ENCODE measurements around the gene DIAPH2.
A peak's percentile ranks its signal among the peaks of the same experiment; 100 is the strongest.

The DIAPH2 gene

DNA sequence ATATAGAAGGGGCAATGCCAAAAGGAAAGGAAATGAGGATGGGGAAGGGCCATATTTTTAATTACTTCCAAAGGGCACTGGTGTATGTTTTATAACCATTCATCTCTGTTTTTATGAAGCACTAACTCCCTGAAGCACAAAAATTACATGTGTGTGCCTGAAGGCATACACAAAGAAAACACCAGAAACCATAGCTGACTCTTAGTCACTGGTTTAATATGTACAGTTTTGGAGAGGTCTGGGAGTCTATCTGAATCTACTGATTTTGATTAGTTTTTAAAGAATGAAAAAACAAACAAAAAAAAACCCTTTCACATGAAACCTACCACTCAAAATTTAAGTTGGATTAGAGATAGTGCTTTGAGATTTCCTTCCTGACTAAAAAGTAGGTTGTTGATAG, 637.8 kb downstream of the DIAPH2 start:
- DNase-seq (ENCODE audit: low read depth): no peak
- no peak for TF ChIP-seq CTCF (IDR thresholded peaks at IDR 0.05; ENCODE audit: low read length, missing control alignments)
- H3K4me3 ChIP-seq (replicated peaks; ENCODE audit: low read depth, low read length): no peak overlapping the region

DNA sequence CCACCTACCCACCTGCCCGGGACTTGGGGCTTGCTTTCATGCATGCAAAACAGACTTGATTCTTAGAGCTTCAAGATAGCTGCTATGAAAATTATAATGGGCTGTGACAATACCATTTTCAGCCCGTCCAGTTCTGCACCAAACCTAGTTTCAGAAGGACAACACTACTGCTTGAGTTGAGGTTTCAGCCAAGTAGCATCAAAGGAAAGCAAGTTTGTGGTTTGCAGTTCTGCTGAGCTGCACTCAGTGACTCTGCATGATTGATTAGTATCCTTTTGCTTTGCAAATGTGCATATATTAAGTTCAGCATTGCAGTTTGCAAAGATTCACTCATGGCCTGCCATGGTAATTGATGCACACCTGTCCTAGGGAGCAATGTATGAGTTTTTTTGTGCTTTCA, 641.8 kb downstream of the DIAPH2 start:
- H3K4me3 ChIP-seq (replicated peaks; ENCODE audit: low read depth, low read length): no peak overlapping the region
- no peak for DNase-seq (ENCODE audit: low read depth)
- no peak for TF ChIP-seq CTCF (IDR thresholded peaks at IDR 0.05; ENCODE audit: low read length, missing control alignments)

DNA sequence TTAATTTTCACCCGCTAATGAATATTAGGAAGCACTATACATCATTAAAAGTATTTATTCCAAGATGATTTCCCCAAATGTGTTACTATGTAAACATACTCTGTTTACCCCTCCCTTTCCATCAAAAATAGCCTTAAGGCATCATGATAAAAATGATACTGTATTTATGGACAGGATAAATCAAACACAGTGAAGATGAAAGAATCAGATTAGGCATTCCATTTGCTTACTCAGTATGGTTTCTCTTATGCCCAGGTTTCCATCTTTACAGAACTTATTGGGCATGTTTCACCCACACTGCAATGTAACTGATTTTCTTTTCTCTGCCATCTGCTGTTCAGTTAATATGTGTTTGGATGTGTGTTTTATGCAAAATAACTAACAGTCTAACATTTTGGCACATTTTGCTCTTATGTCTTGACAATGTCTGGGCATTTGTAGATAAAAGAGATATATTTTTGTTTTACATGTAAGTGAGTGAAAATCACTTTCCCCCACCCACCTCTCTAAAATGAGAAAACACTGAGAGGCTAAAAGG, 644.3 kb downstream of the DIAPH2 start:
- DNase-seq (ENCODE audit: low read depth): no peak
- no peak for TF ChIP-seq CTCF (IDR thresholded peaks at IDR 0.05; ENCODE audit: low read length, missing control alignments)
- H3K4me3 ChIP-seq (replicated peaks; ENCODE audit: low read depth, low read length): no peak overlapping the region

DNA sequence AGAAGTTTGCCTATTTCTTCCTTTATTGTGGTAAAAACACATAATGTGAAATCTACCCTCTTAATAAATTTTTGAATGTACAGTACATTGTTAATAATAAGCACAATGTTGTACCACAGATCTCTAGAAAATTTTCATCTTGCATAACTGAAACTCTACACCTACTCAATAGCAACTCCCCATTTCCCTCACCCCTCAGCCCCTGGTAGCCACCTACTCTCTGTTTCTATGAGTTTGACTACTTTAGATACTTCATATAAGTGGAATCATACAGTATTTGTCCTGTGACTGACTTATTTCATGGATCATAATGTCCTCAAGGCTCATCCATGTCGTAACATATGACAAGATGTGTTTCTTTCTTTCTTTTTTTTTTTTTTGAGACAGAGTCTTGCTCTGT, 645.5 kb downstream of the DIAPH2 start:
- no peak for DNase-seq (ENCODE audit: low read depth)
- no peak for TF ChIP-seq CTCF (IDR thresholded peaks at IDR 0.05; ENCODE audit: low read length, missing control alignments)
- H3K4me3 ChIP-seq (replicated peaks; ENCODE audit: low read depth, low read length): no peak overlapping the region

- no peak overlapping the region for H3K4me3 ChIP-seq (replicated peaks; ENCODE audit: low read depth, low read length)
- peak; percentile 17 for DNase-seq (ENCODE audit: low read depth)
- no peak for TF ChIP-seq CTCF (IDR thresholded peaks at IDR 0.05; ENCODE audit: low read length, missing control alignments)
Measured at GRCh38 chrX:97332963-97333362, 648.3 kb downstream of the DIAPH2 start.

- TF ChIP-seq CTCF (IDR thresholded peaks at IDR 0.05; ENCODE audit: low read length, missing control alignments): no peak
- H3K4me3 ChIP-seq (replicated peaks; ENCODE audit: low read depth, low read length): no peak overlapping the region
- DNase-seq (ENCODE audit: low read depth): no peak
Measured at GRCh38 chrX:97334850-97335249, 650.2 kb downstream of the DIAPH2 start.

- DNase-seq (ENCODE audit: low read depth): no peak
- no peak for TF ChIP-seq CTCF (IDR thresholded peaks at IDR 0.05; ENCODE audit: low read length, missing control alignments)
- no peak overlapping the region for H3K4me3 ChIP-seq (replicated peaks; ENCODE audit: low read depth, low read length)
Measured at GRCh38 chrX:97344724-97345123, 660.1 kb downstream of the DIAPH2 start.

All from fibroblast of pulmonary artery (primary cell).